ENCODE results near the gene POLR2I.

POLR2I gene

DNA sequence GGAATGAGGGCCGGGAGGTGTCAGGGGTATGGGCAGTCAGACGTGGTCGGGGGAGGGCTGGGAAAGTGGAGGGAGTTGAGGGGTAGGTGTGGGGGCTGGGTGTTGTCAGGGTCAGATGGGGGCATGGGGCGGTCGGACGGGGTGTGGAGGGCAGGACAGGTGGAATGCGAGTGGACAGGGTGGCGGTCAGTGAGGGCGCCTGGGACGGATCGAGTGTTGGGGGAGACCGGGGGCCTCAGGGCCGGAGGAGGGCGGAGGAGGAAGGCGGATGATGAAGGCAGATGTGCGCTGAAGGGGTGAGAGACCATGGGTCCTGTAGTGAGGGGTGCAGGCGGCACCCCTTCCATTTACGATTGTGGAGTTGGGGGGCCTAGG lies 6.3 kb upstream of the POLR2I start:
- no peaks in the 10 kb centered on the region for H3K36me3 ChIP-seq (replicated peaks; ENCODE audit: insufficient read depth, low read length)
- no peak overlapping the region for H3K9ac ChIP-seq (ENCODE audit: low read length)
- no peaks in the 10 kb centered on the region for H3F3A ChIP-seq (ENCODE audit: insufficient read depth, low read length)
- no peak overlapping the region for H2AFZ ChIP-seq (ENCODE audit: low read length)
- no peaks in the 10 kb centered on the region for H3K9me3 ChIP-seq (replicated peaks; ENCODE audit: insufficient read depth, low read length)
- H4K20me1 ChIP-seq (ENCODE audit: insufficient read depth, low read length): no peaks in the 10 kb centered on the region
- H3K27me3 ChIP-seq (replicated peaks; ENCODE audit: insufficient read depth, low read length): no peaks in the 10 kb centered on the region
- H3K4me1 ChIP-seq (ENCODE audit: low read length): peaks cover 4% of the 10 kb centered on the region; the same call in 1 of the 2 replicates
- H3K9me2 ChIP-seq (replicated peaks; ENCODE audit: insufficient read depth, low read length): no peaks in the 10 kb centered on the region
- H3K4me2 ChIP-seq (ENCODE audit: low read depth, low read length): no peak overlapping the region
- no peak overlapping the region for H3K4me3 ChIP-seq (ENCODE audit: low read length)
- H3K27ac ChIP-seq (ENCODE audit: low read length): no peak overlapping the region
- DNase-seq: no peak
- peaks cover 7% of the 10 kb centered on the region for H3K79me2 ChIP-seq (ENCODE audit: low read length)
- TF ChIP-seq EZH2phosphoT487 (IDR thresholded peaks at IDR 0.05; ENCODE audit: low read length): no peak
- TF ChIP-seq, protein P1, sequence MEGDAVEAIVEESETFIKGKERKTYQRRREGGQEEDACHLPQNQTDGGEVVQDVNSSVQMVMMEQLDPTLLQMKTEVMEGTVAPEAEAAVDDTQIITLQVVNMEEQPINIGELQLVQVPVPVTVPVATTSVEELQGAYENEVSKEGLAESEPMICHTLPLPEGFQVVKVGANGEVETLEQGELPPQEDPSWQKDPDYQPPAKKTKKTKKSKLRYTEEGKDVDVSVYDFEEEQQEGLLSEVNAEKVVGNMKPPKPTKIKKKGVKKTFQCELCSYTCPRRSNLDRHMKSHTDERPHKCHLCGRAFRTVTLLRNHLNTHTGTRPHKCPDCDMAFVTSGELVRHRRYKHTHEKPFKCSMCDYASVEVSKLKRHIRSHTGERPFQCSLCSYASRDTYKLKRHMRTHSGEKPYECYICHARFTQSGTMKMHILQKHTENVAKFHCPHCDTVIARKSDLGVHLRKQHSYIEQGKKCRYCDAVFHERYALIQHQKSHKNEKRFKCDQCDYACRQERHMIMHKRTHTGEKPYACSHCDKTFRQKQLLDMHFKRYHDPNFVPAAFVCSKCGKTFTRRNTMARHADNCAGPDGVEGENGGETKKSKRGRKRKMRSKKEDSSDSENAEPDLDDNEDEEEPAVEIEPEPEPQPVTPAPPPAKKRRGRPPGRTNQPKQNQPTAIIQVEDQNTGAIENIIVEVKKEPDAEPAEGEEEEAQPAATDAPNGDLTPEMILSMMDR (IDR thresholded peaks at IDR 0.05; ENCODE audit: low read length): no peak
- TF ChIP-seq EZH2 (optimal IDR thresholded peaks at IDR 0.05; ENCODE audit: low read depth, low read length): no peak

DNA sequence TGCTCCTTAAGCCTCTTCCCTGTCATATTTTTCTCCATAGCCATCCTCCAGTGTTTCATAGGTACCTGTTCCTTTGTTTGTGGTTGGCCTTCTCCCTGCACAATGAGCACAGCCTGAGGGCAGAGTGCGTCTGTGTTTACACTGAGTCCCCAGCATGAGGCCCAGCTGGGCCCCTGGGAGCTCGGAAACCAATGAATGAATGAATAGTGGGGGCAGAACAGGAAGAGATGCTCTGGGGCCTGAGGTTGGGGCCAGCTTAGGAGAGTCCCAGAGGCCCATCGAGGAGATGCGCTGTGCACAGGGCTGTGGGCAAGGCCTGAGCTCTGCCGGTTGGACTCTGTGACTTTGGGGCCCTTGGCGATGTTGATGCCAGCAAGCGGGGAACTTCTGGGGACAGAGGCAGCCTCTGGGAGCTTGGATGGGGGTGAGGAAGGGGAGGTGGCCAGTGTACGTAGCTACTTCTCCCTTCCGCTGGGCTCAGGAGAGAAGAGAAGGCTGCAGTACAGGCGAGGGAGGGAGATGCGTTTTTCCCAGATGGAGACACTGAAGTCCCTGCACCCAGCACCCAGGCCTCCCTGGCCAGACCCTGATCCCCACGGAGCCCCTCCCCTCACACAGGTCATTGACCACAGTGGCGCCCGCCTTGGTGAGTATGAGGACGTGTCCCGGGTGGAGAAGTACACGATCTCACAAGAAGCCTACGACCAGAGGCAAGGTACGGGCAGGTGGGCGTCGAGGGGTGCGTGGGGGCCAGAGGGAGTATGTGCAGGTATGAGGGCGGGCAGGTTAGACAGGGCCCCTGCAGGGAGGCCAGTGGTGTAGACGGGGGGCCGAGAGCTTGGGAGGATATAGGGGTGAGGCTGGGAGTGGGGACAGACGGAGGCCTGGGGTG lies 5.7 kb upstream of the POLR2I start:
- H3K9me2 ChIP-seq (replicated peaks; ENCODE audit: insufficient read depth, low read length): no peaks in the 10 kb centered on the region
- H2AFZ ChIP-seq (ENCODE audit: low read length): no peak overlapping the region
- no peak overlapping the region for H3K27ac ChIP-seq (ENCODE audit: low read length)
- TF ChIP-seq, protein P1 (IDR thresholded peaks at IDR 0.05; ENCODE audit: low read length): no peak
- TF ChIP-seq EZH2 (optimal IDR thresholded peaks at IDR 0.05; ENCODE audit: low read depth, low read length): no peak
- no peak for TF ChIP-seq EZH2phosphoT487 (IDR thresholded peaks at IDR 0.05; ENCODE audit: low read length)
- H3K27me3 ChIP-seq (replicated peaks; ENCODE audit: insufficient read depth, low read length): no peaks in the 10 kb centered on the region
- H3K4me2 ChIP-seq (ENCODE audit: low read depth, low read length): no peak overlapping the region
- H3K9me3 ChIP-seq (replicated peaks; ENCODE audit: insufficient read depth, low read length): no peaks in the 10 kb centered on the region
- H3K4me3 ChIP-seq (ENCODE audit: low read length): no peak overlapping the region
- no peaks in the 10 kb centered on the region for H4K20me1 ChIP-seq (ENCODE audit: insufficient read depth, low read length)
- H3K4me1 ChIP-seq (ENCODE audit: low read length): peaks cover 5% of the 10 kb centered on the region; the same call in 1 of the 2 replicates
- peaks cover 9% of the 10 kb centered on the region for H3K79me2 ChIP-seq (ENCODE audit: low read length)
- no peaks in the 10 kb centered on the region for H3K36me3 ChIP-seq (replicated peaks; ENCODE audit: insufficient read depth, low read length)
- H3K9ac ChIP-seq (ENCODE audit: low read length): no peak overlapping the region
- H3F3A ChIP-seq (ENCODE audit: insufficient read depth, low read length): no peaks in the 10 kb centered on the region
- no peak for DNase-seq

DNA sequence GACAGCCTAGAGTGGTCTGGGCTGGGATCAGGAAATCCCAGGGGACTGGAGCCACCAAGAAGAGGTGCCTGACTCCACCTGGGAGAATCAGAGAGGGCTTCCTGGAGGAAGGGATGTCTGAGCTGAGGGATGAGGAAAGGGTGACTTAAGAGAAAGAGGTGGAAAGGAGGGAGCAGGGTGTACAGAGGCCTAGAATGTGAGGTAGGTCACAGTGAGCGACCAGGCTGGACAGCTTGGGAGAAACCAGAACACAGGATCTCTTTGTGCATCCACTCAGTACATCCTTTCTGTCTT lies 1.6 kb upstream of the POLR2I start:
- Histone ChIP-seq H3K9me3 (replicated peaks; ENCODE audit: insufficient read depth, low read length) (no peaks in the 10 kb centered on the region), H3F3A (ENCODE audit: insufficient read depth, low read length) (no peaks in the 10 kb centered on the region), H3K4me1 (ENCODE audit: low read length) (peaks cover 10% of the 10 kb centered on the region; the same call in 1 of the 2 replicates), H3K79me2 (ENCODE audit: low read length) (peaks cover 23% of the 10 kb centered on the region), H3K4me3 (ENCODE audit: low read length) (peak overlapping the region; percentile 94), H3K4me2 (ENCODE audit: low read depth, low read length) (peak overlapping the region; percentile 73), H3K9me2 (replicated peaks; ENCODE audit: insufficient read depth, low read length) (no peaks in the 10 kb centered on the region), H2AFZ (ENCODE audit: low read length) (no peak overlapping the region), H3K27ac (ENCODE audit: low read length) (no peak overlapping the region), H4K20me1 (ENCODE audit: insufficient read depth, low read length) (no peaks in the 10 kb centered on the region), H3K36me3 (replicated peaks; ENCODE audit: insufficient read depth, low read length) (no peaks in the 10 kb centered on the region), H3K9ac (ENCODE audit: low read length) (peak overlapping the region; percentile 83; the same call in 1 of the 2 replicates), H3K27me3 (replicated peaks; ENCODE audit: insufficient read depth, low read length) (no peaks in the 10 kb centered on the region)
- TF ChIP-seq, protein P1 (IDR thresholded peaks at IDR 0.05; ENCODE audit: low read length): no peak
- no peak for TF ChIP-seq EZH2 (optimal IDR thresholded peaks at IDR 0.05; ENCODE audit: low read depth, low read length)
- TF ChIP-seq EZH2phosphoT487 (IDR thresholded peaks at IDR 0.05; ENCODE audit: low read length): no peak
- DNase-seq: no peak
